ENCODE results near the gene LRRC59.

Gene LRRC59

GRCh38 chr17:50360486-50361115 lies 36.7 kb downstream of the LRRC59 start:
- no peak for DNase-seq

- no peak for DNase-seq
Observed at GRCh38 chr17:50359998-50360461, 37.3 kb downstream of the LRRC59 start.

- no peak for DNase-seq
Observed at GRCh38 chr17:50359005-50359699, 38.2 kb downstream of the LRRC59 start.

GRCh38 chr17:50358177-50358576 lies 39.1 kb downstream of the LRRC59 start:
- DNase-seq: no peak

- DNase-seq: no peak
Observed at GRCh38 chr17:50356892-50357510, 40.3 kb downstream of the LRRC59 start.

GRCh38 chr17:50356418-50356817 lies 40.9 kb downstream of the LRRC59 start:
- no peak for DNase-seq

GRCh38 chr17:50355701-50356341 lies 41.5 kb downstream of the LRRC59 start:
- no peak for DNase-seq

- DNase-seq: no peak
Observed at GRCh38 chr17:50355336-50355700, 42.0 kb downstream of the LRRC59 start.

GRCh38 chr17:50354776-50355175 lies 42.5 kb downstream of the LRRC59 start:
- no peak for DNase-seq

- DNase-seq: no peak
Observed at GRCh38 chr17:50354198-50354597, 43.1 kb downstream of the LRRC59 start.

GRCh38 chr17:50353600-50354195 lies 43.6 kb downstream of the LRRC59 start:
- DNase-seq: no peak

GRCh38 chr17:50352693-50353599 lies 44.4 kb downstream of the LRRC59 start:
- DNase-seq: no peak

GRCh38 chr17:50352072-50352692 lies 45.1 kb downstream of the LRRC59 start:
- no peak for DNase-seq

- no peak for DNase-seq
Observed at GRCh38 chr17:50350733-50351132, 46.6 kb downstream of the LRRC59 start.

GRCh38 chr17:50349243-50349600 lies 48.1 kb downstream of the LRRC59 start:
- no peak for DNase-seq

GRCh38 chr17:50348522-50349242 lies 48.6 kb downstream of the LRRC59 start:
- no peak for DNase-seq

- no peak for DNase-seq
Observed at GRCh38 chr17:50347894-50348291, 49.4 kb downstream of the LRRC59 start.

GRCh38 chr17:50347117-50347893 lies 50.0 kb downstream of the LRRC59 start:
- DNase-seq: no peak

- DNase-seq: no peak
Observed at GRCh38 chr17:50346313-50347116, 50.8 kb downstream of the LRRC59 start.
